Spleen (tissue), 7 donors: ENCODE measurements around the gene DHRS2.

Experiments
- POLR2AphosphoS5 ChIP-seq, 3 donors: sonication (generic); formaldehyde crosslinking; IDR thresholded peaks; one replicate each; pipeline ENCODE4 v1.5.1; 2017; ENCODE audit warnings: antibody characterized with exemption in 3 of 3
- TF ChIP-seq, protein P1 (sequence below), 11 experiments: fragments of 200-600 bp in 7 of 11; fragments of 450-650 bp in 4 of 11; sonication (generic) in 4 of 11; IDR thresholded peaks in 8 of 11; conservative IDR thresholded peaks in 3 of 11; 1 replicate in 7 of 11; 2 replicates in 4 of 11; pipeline versions ENCODE4 v1.4.0 to v1.8.0; 2016 to 2021; ENCODE audit warnings: antibody characterized with exemption in 11 of 11, inconsistent platforms in 4 of 11, mild to moderate bottlenecking in 1 of 11
- donor health status: DM: no; HTN: no; CAD: no; lungs with moderate emphysema.
- donor health status: DM: no; HTN: no; CAD: no.
- donor health status: DM: no; HTN: no; CAD: no.

DNA sequence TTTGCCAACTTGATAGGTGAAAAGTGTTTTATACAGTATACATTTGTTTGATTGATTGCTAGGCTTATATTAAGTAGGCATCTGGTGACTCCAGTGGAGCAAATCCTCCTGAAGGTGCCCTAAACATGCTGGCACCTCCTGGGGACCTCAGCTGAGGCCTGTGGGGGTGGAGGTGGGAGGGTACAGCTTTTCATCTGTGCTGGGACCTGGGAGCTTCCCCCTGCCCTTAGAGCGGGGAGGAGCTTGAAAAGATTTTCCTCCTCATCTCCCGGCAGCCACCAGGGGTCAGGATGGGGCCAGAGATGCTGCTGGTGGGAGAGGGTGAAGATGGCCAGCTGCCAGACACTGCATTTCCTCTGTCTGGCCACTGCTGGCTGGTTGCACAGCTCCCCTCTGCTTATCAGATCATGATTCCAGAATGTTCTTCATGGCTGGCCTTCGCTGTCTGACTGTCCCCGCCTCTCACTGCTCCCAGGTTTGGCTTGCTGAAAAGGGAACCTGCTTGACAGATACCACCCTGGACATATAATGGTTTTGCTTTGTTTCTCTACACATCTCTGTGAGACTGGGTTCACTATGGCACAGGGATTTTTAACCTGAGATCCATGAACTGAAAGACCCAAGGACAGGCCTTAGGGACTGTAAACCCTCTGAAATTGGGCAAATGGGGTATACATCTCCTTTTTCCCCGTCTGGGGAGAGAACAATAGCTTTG is 47.1 kb upstream of the DHRS2 start:
- TF ChIP-seq POLR2AphosphoS5 (IDR thresholded peaks at IDR 0.05), result peak; percentile 30 to 82 (median 73)
- TF ChIP-seq, protein P1, sequence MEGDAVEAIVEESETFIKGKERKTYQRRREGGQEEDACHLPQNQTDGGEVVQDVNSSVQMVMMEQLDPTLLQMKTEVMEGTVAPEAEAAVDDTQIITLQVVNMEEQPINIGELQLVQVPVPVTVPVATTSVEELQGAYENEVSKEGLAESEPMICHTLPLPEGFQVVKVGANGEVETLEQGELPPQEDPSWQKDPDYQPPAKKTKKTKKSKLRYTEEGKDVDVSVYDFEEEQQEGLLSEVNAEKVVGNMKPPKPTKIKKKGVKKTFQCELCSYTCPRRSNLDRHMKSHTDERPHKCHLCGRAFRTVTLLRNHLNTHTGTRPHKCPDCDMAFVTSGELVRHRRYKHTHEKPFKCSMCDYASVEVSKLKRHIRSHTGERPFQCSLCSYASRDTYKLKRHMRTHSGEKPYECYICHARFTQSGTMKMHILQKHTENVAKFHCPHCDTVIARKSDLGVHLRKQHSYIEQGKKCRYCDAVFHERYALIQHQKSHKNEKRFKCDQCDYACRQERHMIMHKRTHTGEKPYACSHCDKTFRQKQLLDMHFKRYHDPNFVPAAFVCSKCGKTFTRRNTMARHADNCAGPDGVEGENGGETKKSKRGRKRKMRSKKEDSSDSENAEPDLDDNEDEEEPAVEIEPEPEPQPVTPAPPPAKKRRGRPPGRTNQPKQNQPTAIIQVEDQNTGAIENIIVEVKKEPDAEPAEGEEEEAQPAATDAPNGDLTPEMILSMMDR (IDR thresholded peaks at IDR 0.05 in 8 of 11, conservative IDR thresholded peaks at IDR 0.05 in 3 of 11), result peak; percentile 55 to 94 (median 79)
